ENCODE results near the gene COG6. TPM values are rescaled to one million over a fixed set of nuclear protein-coding genes. Genes with fewer than 3 reads are reported as not detected.

The COG6 gene
- total RNA-seq, 1 donor from 2014 or later, result 60.9 TPM

- peak overlapping the region; percentile 82 for H3K27ac Mint-ChIP-seq (ENCODE audit: unreplicated experiment)
- TF ChIP-seq, protein P1, sequence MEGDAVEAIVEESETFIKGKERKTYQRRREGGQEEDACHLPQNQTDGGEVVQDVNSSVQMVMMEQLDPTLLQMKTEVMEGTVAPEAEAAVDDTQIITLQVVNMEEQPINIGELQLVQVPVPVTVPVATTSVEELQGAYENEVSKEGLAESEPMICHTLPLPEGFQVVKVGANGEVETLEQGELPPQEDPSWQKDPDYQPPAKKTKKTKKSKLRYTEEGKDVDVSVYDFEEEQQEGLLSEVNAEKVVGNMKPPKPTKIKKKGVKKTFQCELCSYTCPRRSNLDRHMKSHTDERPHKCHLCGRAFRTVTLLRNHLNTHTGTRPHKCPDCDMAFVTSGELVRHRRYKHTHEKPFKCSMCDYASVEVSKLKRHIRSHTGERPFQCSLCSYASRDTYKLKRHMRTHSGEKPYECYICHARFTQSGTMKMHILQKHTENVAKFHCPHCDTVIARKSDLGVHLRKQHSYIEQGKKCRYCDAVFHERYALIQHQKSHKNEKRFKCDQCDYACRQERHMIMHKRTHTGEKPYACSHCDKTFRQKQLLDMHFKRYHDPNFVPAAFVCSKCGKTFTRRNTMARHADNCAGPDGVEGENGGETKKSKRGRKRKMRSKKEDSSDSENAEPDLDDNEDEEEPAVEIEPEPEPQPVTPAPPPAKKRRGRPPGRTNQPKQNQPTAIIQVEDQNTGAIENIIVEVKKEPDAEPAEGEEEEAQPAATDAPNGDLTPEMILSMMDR (IDR thresholded peaks at IDR 0.05), result no peak
- H3K9me3 Mint-ChIP-seq (ENCODE audit: low read depth), result peaks cover 6% of the 10 kb centered on the region
- H3K36me3 Mint-ChIP-seq (ENCODE audit: low read depth), result no peaks in the 10 kb centered on the region
- peaks cover 45% of the 10 kb centered on the region for H3K4me1 Mint-ChIP-seq (ENCODE audit: low read depth)
- no peak for DNase-seq (ENCODE audit: low spot score)
- no peaks in the 10 kb centered on the region for H3K27me3 Mint-ChIP-seq (ENCODE audit: low read depth)
- peak overlapping the region; percentile 13 for H3K4me3 Mint-ChIP-seq (ENCODE audit: unreplicated experiment)
Observed at GRCh38 chr13:39776439-39776838, 121.0 kb downstream of the COG6 start.

GRCh38 chr13:39777021-39777420 is 121.6 kb downstream of the COG6 start:
- TF ChIP-seq, protein P1 (IDR thresholded peaks at IDR 0.05), result no peak
- H3K4me1 Mint-ChIP-seq (ENCODE audit: low read depth), result peaks cover 45% of the 10 kb centered on the region
- H3K9me3 Mint-ChIP-seq (ENCODE audit: low read depth), result peaks cover 6% of the 10 kb centered on the region
- H3K27ac Mint-ChIP-seq (ENCODE audit: unreplicated experiment), result peak overlapping the region; percentile 82
- no peak overlapping the region for H3K4me3 Mint-ChIP-seq (ENCODE audit: unreplicated experiment)
- no peak for DNase-seq (ENCODE audit: low spot score)
- no peaks in the 10 kb centered on the region for H3K36me3 Mint-ChIP-seq (ENCODE audit: low read depth)
- no peaks in the 10 kb centered on the region for H3K27me3 Mint-ChIP-seq (ENCODE audit: low read depth)

DNA sequence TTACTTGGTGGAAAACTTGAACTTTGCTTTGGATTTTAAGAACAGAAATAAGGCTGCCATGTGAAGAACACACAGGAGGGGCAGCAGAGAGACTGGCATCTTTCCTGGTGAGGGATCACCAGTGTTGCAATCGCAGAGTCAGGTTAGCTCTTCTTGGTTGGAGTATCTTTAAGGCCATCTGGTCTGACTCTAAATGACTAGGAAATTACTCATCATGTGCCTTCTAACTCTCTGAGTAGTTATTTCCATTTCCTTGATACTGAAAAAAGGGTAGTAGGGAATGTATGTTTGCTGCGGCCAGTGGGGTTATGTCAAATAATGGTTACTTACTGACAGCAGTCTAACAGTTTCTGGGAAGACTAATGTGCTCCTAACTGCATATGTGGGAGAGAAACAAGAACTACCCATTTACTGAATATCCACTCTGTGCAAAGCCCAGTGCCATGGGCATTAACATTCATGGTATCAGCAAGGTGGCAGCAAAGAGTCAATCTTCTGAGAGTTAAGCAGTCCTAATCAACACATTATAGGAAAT is 122.1 kb downstream of the COG6 start:
- H3K9me3 Mint-ChIP-seq (ENCODE audit: low read depth), result peaks cover 6% of the 10 kb centered on the region

GRCh38 chr13:39779337-39780265 is 124.1 kb downstream of the COG6 start:
- H3K4me1 Mint-ChIP-seq (ENCODE audit: low read depth), result peaks cover 40% of the 10 kb centered on the region

More for the DNA sequence above, 122.1 kb downstream of the COG6 start:
- Mint-ChIP-seq H3K36me3 (ENCODE audit: low read depth) (no peaks in the 10 kb centered on the region), H3K4me1 (ENCODE audit: low read depth) (peaks cover 45% of the 10 kb centered on the region), H3K27ac (ENCODE audit: unreplicated experiment) (peak overlapping the region; percentile 82), H3K4me3 (ENCODE audit: unreplicated experiment) (no peak overlapping the region), H3K27me3 (ENCODE audit: low read depth) (no peaks in the 10 kb centered on the region)
- TF ChIP-seq, protein P1 (IDR thresholded peaks at IDR 0.05), result peak; percentile 64
- DNase-seq (ENCODE audit: low spot score), result no peak

DNA sequence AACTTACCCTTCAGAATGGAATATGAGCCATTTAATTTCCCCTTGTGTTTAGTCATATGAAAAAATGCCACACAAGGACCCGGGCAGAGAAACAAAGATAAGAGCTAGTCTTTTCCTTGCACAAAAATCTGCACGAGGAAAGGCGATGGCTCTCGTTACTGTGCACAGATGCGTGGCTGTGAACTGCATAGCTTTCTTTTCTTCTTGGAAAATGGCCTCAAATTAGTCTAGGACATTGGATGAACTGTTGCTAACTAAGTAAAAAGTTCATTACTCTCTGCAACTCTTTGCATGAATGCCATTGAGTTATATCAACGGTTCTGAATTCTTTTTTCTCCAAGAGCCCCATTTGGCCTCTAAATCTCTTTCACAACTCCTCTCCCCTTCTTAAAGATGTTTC is 125.2 kb downstream of the COG6 start:
- H3K27ac Mint-ChIP-seq (ENCODE audit: unreplicated experiment), result no peak overlapping the region
- DNase-seq (ENCODE audit: low spot score), result no peak
- TF ChIP-seq, protein P1 (IDR thresholded peaks at IDR 0.05), result no peak
- H3K4me1 Mint-ChIP-seq (ENCODE audit: low read depth), result peaks cover 40% of the 10 kb centered on the region
- H3K4me3 Mint-ChIP-seq (ENCODE audit: unreplicated experiment), result no peak overlapping the region
- H3K9me3 Mint-ChIP-seq (ENCODE audit: low read depth), result peaks cover 6% of the 10 kb centered on the region
- no peaks in the 10 kb centered on the region for H3K27me3 Mint-ChIP-seq (ENCODE audit: low read depth)
- no peaks in the 10 kb centered on the region for H3K36me3 Mint-ChIP-seq (ENCODE audit: low read depth)

More at GRCh38 chr13:39779337-39780265, 124.1 kb downstream of the COG6 start:
- Mint-ChIP-seq H3K36me3 (ENCODE audit: low read depth) (no peaks in the 10 kb centered on the region), H3K27ac (ENCODE audit: unreplicated experiment) (peak overlapping the region; percentile 8), H3K27me3 (ENCODE audit: low read depth) (no peaks in the 10 kb centered on the region), H3K4me3 (ENCODE audit: unreplicated experiment) (no peak overlapping the region), H3K9me3 (ENCODE audit: low read depth) (peaks cover 6% of the 10 kb centered on the region)
- TF ChIP-seq, protein P1 (IDR thresholded peaks at IDR 0.05), result no peak
- DNase-seq (ENCODE audit: low spot score), result no peak

Measured in chondrocyte (in vitro differentiated cells).